GM21786 (cell line): Measurements from ENCODE around the gene AGO3.

ENCODE experiments used
- ATAC-seq: cut with Tn5 transposase; IDR thresholded peaks from one replicate; pipeline ENCODE4 v1.9.1; 2021; ENCODE audit not compliant: unreplicated experiment

The AGO3 gene

DNA sequence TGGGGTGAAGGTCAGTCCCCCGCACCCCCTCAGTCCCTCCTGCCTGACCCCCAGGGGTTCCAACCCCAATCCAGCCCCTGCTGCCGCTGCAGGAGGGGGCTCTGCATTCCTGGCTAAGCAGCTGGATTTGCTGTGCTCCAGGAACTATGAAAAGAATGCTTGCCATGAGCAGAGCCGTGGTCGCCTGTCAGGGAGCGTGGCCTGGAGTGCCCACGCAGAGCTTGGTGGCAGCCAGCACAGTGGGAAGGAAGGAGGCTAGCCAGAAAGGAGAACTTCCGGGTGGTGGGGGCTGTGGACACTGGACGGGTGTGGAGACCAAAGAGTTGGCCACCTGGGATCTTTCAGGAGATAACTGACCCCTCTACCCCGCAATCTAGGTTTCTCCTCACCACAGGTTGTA lies 188.6 kb downstream of the AGO3 start:
- no peak for ATAC-seq
